HFFc6 (cell line): ENCODE measurements around the gene BSG. TPM values are rescaled to one million over a fixed set of nuclear protein-coding genes. Genes with fewer than 3 reads are reported as not detected.

ENCODE experiments used
- DNase-seq: peaks from one replicate; pipeline ENCODE4 v3.0.0-alpha.2; 2018
- H3K27ac Mint-ChIP-seq: 2 replicates; pipeline ENCODE4 v1.8.0; 2020; ENCODE audit warnings: mild to moderate bottlenecking, mixed read lengths
- H3K27me3 Mint-ChIP-seq: 2 replicates; pipeline ENCODE4 v1.8.0; 2021; ENCODE audit warnings: mild to moderate bottlenecking, moderate library complexity, mixed read lengths; ENCODE audit not compliant: insufficient read depth
- H3K36me3 Mint-ChIP-seq: 2 replicates; pipeline ENCODE4 v1.8.0; 2021; ENCODE audit warnings: low read depth, mixed read lengths
- H3K4me1 Mint-ChIP-seq: 2 replicates; pipeline ENCODE4 v1.8.0; 2020; ENCODE audit warnings: low read depth, mixed read lengths
- H3K4me3 Mint-ChIP-seq: 2 replicates; pipeline ENCODE4 v1.8.0; 2020; ENCODE audit warnings: mild to moderate bottlenecking, moderate library complexity, mixed read lengths
- H3K9me3 Mint-ChIP-seq: 2 replicates; pipeline ENCODE4 v1.8.0; 2020; ENCODE audit warnings: mild to moderate bottlenecking, mixed read lengths
- CTCF ChIP-seq: fragments of 200-600 bp; sonication (generic); IDR thresholded peaks from 2 replicates; pipeline ENCODE4 v1.5.0; 2021; ENCODE audit warnings: antibody characterized with exemption, mild to moderate bottlenecking
- total RNA-seq, 6 experiments: library from RNA; stranded (reverse); fragmentation: NEBNext Ultra II Directional; extraction: Animal tissue kit (Norgen Biotek cat#: 25700); gene quantifications; 2 replicates in 1 of 6; 3 replicates in 5 of 6; pipeline ENCODE4 v1.2.3, GENCODE V29; 2021

BSG gene
- total RNA-seq, 6 experiments from 2014 or later: 422 to 534 (median 465) TPM

DNA sequence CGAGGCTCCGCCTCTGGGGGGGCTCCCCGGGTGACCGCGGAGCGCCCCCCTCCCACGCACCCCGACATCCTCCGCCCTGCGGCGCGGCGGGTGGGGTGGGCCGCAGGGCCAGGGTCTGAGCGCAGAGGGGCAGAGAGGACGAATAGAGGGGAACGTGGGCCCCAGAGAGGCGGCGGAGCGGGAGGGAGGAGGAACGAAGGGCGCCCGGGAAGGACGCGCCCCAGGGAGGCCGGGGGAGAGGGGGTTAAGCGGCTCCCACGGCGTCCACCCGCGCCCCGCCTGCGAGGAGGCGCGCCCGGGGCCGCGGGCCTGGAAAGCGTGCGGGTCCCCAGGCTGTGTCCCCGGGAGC lies 18.3 kb downstream of the BSG start:
- Mint-ChIP-seq H3K4me1 (peaks cover 17% of the 10 kb centered on the region), H3K9me3 (no peaks in the 10 kb centered on the region), H3K27me3 (peaks cover 14% of the 10 kb centered on the region), H3K36me3 (no peaks in the 10 kb centered on the region), H3K4me3 (no peak overlapping the region), H3K27ac (no peak overlapping the region)
- DNase-seq: no peak
- no peak for TF ChIP-seq CTCF

- H3K9me3 Mint-ChIP-seq: no peaks in the 10 kb centered on the region
- no peaks in the 10 kb centered on the region for H3K36me3 Mint-ChIP-seq
- peaks cover 12% of the 10 kb centered on the region for H3K27me3 Mint-ChIP-seq
- H3K4me3 Mint-ChIP-seq: no peak overlapping the region; the same call in 1 of the 2 replicates
- no peak for DNase-seq
- no peak for TF ChIP-seq CTCF
- H3K4me1 Mint-ChIP-seq: peaks cover 14% of the 10 kb centered on the region
- H3K27ac Mint-ChIP-seq: no peak overlapping the region
Measured at GRCh38 chr19:591099-591958, 18.9 kb downstream of the BSG start.

GRCh38 chr19:592101-592500 lies 19.7 kb downstream of the BSG start:
- Mint-ChIP-seq H3K27me3 (peaks cover 12% of the 10 kb centered on the region), H3K9me3 (no peaks in the 10 kb centered on the region)

GRCh38 chr19:593055-593454 lies 20.7 kb downstream of the BSG start:
- no peak for TF ChIP-seq CTCF
- no peak overlapping the region for H3K27ac Mint-ChIP-seq
- H3K4me3 Mint-ChIP-seq: no peak overlapping the region
- H3K36me3 Mint-ChIP-seq: no peaks in the 10 kb centered on the region
- H3K9me3 Mint-ChIP-seq: no peaks in the 10 kb centered on the region
- peaks cover 12% of the 10 kb centered on the region for H3K27me3 Mint-ChIP-seq
- no peak for DNase-seq
- peaks cover 2% of the 10 kb centered on the region; the same call in 1 of the 2 replicates for H3K4me1 Mint-ChIP-seq

More at GRCh38 chr19:592101-592500, 19.7 kb downstream of the BSG start:
- TF ChIP-seq CTCF: no peak
- no peak for DNase-seq
- no peaks in the 10 kb centered on the region for H3K36me3 Mint-ChIP-seq
- H3K4me1 Mint-ChIP-seq: peaks cover 6% of the 10 kb centered on the region
- no peak overlapping the region for H3K27ac Mint-ChIP-seq
- H3K4me3 Mint-ChIP-seq: no peak overlapping the region

- no peaks in the 10 kb centered on the region for H3K4me1 Mint-ChIP-seq
- no peak overlapping the region for H3K27ac Mint-ChIP-seq
- no peaks in the 10 kb centered on the region for H3K36me3 Mint-ChIP-seq
- no peak overlapping the region for H3K4me3 Mint-ChIP-seq
- peaks cover 12% of the 10 kb centered on the region for H3K27me3 Mint-ChIP-seq
- no peaks in the 10 kb centered on the region for H3K9me3 Mint-ChIP-seq
- DNase-seq: no peak
- no peak for TF ChIP-seq CTCF
Measured at GRCh38 chr19:593505-593904, 21.1 kb downstream of the BSG start.
